Endodermal cell (in vitro differentiated cells): ENCODE measurements around the gene PLA1A. TPM values are rescaled to one million over a fixed set of nuclear protein-coding genes. Genes with fewer than 3 reads are reported as not detected.

Experiments
- DNase-seq: peaks from one replicate; pipeline ENCODE4 v3.0.0-alpha.2; 2017
- H3K27ac ChIP-seq: 2 replicates; pipeline ENCODE4 v1.5.1; 2013; ENCODE audit warnings: mild to moderate bottlenecking, low read depth, low read length, moderate library complexity
- H3K27me3 ChIP-seq: 2 replicates; pipeline ENCODE4 v1.6.1; 2013; ENCODE audit warnings: mild to moderate bottlenecking, low read length, moderate library complexity; ENCODE audit not compliant: insufficient read depth, control insufficient read depth, poor library complexity, severe bottlenecking
- H3K36me3 ChIP-seq: 2 replicates; pipeline ENCODE4 v1.7.0; 2013; ENCODE audit warnings: mild to moderate bottlenecking, low read length, moderate library complexity; ENCODE audit not compliant: control insufficient read depth, insufficient read depth
- H3K4me1 ChIP-seq: one replicate; pipeline ENCODE4 v1.7.0; 2013; ENCODE audit warnings: low read length; ENCODE audit not compliant: control insufficient read depth, insufficient read depth
- H3K4me3 ChIP-seq: 2 replicates; pipeline ENCODE4 v1.5.1; 2013; ENCODE audit warnings: mild to moderate bottlenecking, low read length, moderate library complexity
- H3K9ac ChIP-seq: 2 replicates; pipeline ENCODE4 v1.6.1; 2013; ENCODE audit warnings: mild to moderate bottlenecking, low read length, moderate library complexity; ENCODE audit not compliant: poor library complexity, severe bottlenecking; ENCODE audit errors: extremely low read depth
- H3K9me3 ChIP-seq: 2 replicates; pipeline ENCODE4 v1.6.1; 2013; ENCODE audit warnings: mild to moderate bottlenecking, low read length, moderate library complexity; ENCODE audit not compliant: control insufficient read depth
- H3K27ac Mint-ChIP-seq: 2 replicates; pipeline ENCODE4 v1.8.0; 2020; ENCODE audit warnings: mixed read lengths
- H3K27me3 Mint-ChIP-seq: 2 replicates; pipeline ENCODE4 v1.8.0; 2021; ENCODE audit warnings: mild to moderate bottlenecking, mixed read lengths; ENCODE audit not compliant: insufficient read depth
- H3K36me3 Mint-ChIP-seq: 2 replicates; pipeline ENCODE4 v1.8.0; 2020; ENCODE audit warnings: low read depth, mixed read lengths
- H3K4me1 Mint-ChIP-seq: 2 replicates; pipeline ENCODE4 v1.8.0; 2020; ENCODE audit warnings: mixed read lengths
- H3K4me3 Mint-ChIP-seq: 2 replicates; pipeline ENCODE4 v1.8.0; 2020; ENCODE audit warnings: mild to moderate bottlenecking, moderate library complexity, mixed read lengths
- H3K9me3 Mint-ChIP-seq: 2 replicates; pipeline ENCODE4 v1.8.0; 2020; ENCODE audit warnings: mild to moderate bottlenecking, mixed read lengths
- WGBS, 2 experiments: methylation state at CpG; one replicate each; pipeline versions ENCODE4 v1.1.5 to v1.1.7; 2013; ENCODE audit warnings: missing lambda C conversion rate in 2 of 2, mixed read lengths in 1 of 2; ENCODE audit not compliant: insufficient coverage in 1 of 2, insufficient read length in 1 of 2; 5-methylcytosine and 5-hydroxymethylcytosine counted together
- total RNA-seq, 2 donors: library from RNA; stranded (reverse); fragmentation: NEBNext Ultra II Directional in 1 of 2; extraction: Animal tissue kit (Norgen Biotek cat#: 25700) in 1 of 2; gene quantifications; 2 replicates in 1 of 2; 3 replicates in 1 of 2; pipeline ENCODE4 v1.2.1, GENCODE V29; 2021
- TF ChIP-seq, protein P1 (sequence below): fragments of 200-600 bp; sonication (generic); conservative IDR thresholded peaks from 2 replicates; pipeline ENCODE4 v1.5.0; 2021; ENCODE audit warnings: antibody characterized with exemption, mild to moderate bottlenecking

Gene PLA1A
- total RNA-seq, 2 donors from 2014 or later: 2.4 to 5.3 TPM

- WGBS, 2 experiments: 92 to 94% methylated on average over 4 to 5 of the region's 5 CpGs
Observed at GRCh38 chr3:119570229-119570628, 27.5 kb upstream of the PLA1A start.

GRCh38 chr3:119571230-119571629 is 26.5 kb upstream of the PLA1A start:
- H3K36me3 Mint-ChIP-seq: peaks cover 2% of the 10 kb centered on the region
- Histone ChIP-seq H3K4me1 (no peaks in the 10 kb centered on the region), H3K9me3 (no peaks in the 10 kb centered on the region), H3K27me3 (no peaks in the 10 kb centered on the region), H3K36me3 (no peaks in the 10 kb centered on the region), H3K27ac (no peak overlapping the region), H3K9ac (no peak overlapping the region), H3K4me3 (no peak overlapping the region)
- H3K4me3 Mint-ChIP-seq: no peak overlapping the region
- no peak overlapping the region for H3K27ac Mint-ChIP-seq
- peaks cover 3% of the 10 kb centered on the region for H3K9me3 Mint-ChIP-seq
- DNase-seq: no peak
- WGBS, 2 experiments: 94 to 100% methylated on average over 1 of the region's 1 CpG
- H3K4me1 Mint-ChIP-seq: no peaks in the 10 kb centered on the region
- TF ChIP-seq, protein P1, sequence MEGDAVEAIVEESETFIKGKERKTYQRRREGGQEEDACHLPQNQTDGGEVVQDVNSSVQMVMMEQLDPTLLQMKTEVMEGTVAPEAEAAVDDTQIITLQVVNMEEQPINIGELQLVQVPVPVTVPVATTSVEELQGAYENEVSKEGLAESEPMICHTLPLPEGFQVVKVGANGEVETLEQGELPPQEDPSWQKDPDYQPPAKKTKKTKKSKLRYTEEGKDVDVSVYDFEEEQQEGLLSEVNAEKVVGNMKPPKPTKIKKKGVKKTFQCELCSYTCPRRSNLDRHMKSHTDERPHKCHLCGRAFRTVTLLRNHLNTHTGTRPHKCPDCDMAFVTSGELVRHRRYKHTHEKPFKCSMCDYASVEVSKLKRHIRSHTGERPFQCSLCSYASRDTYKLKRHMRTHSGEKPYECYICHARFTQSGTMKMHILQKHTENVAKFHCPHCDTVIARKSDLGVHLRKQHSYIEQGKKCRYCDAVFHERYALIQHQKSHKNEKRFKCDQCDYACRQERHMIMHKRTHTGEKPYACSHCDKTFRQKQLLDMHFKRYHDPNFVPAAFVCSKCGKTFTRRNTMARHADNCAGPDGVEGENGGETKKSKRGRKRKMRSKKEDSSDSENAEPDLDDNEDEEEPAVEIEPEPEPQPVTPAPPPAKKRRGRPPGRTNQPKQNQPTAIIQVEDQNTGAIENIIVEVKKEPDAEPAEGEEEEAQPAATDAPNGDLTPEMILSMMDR: no peak
- peaks cover 8% of the 10 kb centered on the region for H3K27me3 Mint-ChIP-seq

More at GRCh38 chr3:119570229-119570628, 27.5 kb upstream of the PLA1A start:
- no peak overlapping the region for H3K4me3 Mint-ChIP-seq
- H3K36me3 Mint-ChIP-seq: peaks cover 2% of the 10 kb centered on the region
- H3K27ac Mint-ChIP-seq: no peak overlapping the region
- no peak overlapping the region for H3K27ac ChIP-seq
- no peaks in the 10 kb centered on the region for H3K9me3 ChIP-seq
- no peak overlapping the region for H3K9ac ChIP-seq
- TF ChIP-seq, protein P1: no peak
- peaks cover 3% of the 10 kb centered on the region for H3K9me3 Mint-ChIP-seq
- DNase-seq: no peak
- H3K27me3 ChIP-seq: no peaks in the 10 kb centered on the region
- H3K4me1 Mint-ChIP-seq: no peaks in the 10 kb centered on the region
- peaks cover 8% of the 10 kb centered on the region for H3K27me3 Mint-ChIP-seq
- no peak overlapping the region for H3K4me3 ChIP-seq
- no peaks in the 10 kb centered on the region for H3K4me1 ChIP-seq
- H3K36me3 ChIP-seq: no peaks in the 10 kb centered on the region

DNA sequence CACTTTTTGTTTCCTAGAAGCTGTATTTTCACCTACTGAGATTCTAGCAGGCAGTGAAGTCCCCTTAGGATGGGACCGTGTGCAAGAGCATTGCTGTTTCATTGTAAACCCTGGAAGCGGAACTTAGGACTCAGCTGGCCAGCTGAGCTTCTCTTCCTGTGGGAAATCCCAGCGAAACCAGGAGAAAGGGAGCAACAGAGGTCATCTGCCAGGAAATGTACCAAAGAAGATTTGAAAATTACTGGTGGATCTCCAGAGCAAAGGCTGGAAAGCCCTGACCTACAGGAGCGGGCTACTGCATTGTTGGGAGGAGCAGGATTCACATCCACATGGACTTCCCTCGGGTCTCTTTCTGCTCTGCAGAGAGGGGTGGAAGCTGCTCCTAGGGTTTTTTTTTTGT is 26.0 kb upstream of the PLA1A start:
- Mint-ChIP-seq H3K9me3 (peaks cover 3% of the 10 kb centered on the region), H3K27me3 (peaks cover 10% of the 10 kb centered on the region), H3K4me3 (no peak overlapping the region), H3K27ac (no peak overlapping the region), H3K4me1 (no peaks in the 10 kb centered on the region), H3K36me3 (peaks cover 2% of the 10 kb centered on the region)
- Histone ChIP-seq H3K4me3 (no peak overlapping the region), H3K27me3 (no peaks in the 10 kb centered on the region), H3K27ac (no peak overlapping the region), H3K36me3 (no peaks in the 10 kb centered on the region), H3K9ac (no peak overlapping the region), H3K4me1 (no peaks in the 10 kb centered on the region), H3K9me3 (no peaks in the 10 kb centered on the region)
- 64 to 78% methylated on average over 4 to 5 of the region's 5 CpGs for WGBS, 2 experiments
- DNase-seq: no peak
- TF ChIP-seq, protein P1: no peak
